Astrocyte (in vitro differentiated cells and primary cell): ENCODE data around the gene SH3RF1. TPM values are rescaled to one million over a fixed set of nuclear protein-coding genes. Genes with fewer than 3 reads are reported as not detected.

Experiments
- DNase-seq: peaks from one replicate; pipeline ENCODE4 v3.0.0-alpha.2; 2010; ENCODE audit warnings: low read depth
- FAIRE-seq: peaks from 2 replicates; lab custom pipeline; 2011; peaks lifted over from hg19 to GRCh38; lab: Jason Lieb, UNC
- H2AFZ ChIP-seq: 2 replicates; pipeline ENCODE4 v1.6.0; 2012; ENCODE audit warnings: low read depth, low read length, inconsistent platforms
- H3K27ac ChIP-seq: 2 replicates; pipeline ENCODE4 v1.5.1; 2011; ENCODE audit warnings: low read depth, low read length, inconsistent platforms
- H3K27me3 ChIP-seq: 2 replicates; pipeline ENCODE4 v1.6.0; 2011; ENCODE audit warnings: low read length, inconsistent platforms; ENCODE audit not compliant: insufficient read depth
- H3K36me3 ChIP-seq: 2 replicates; pipeline ENCODE4 v1.5.1; 2011; ENCODE audit warnings: low read length, inconsistent platforms; ENCODE audit not compliant: insufficient read depth
- H3K4me1 ChIP-seq: 2 replicates; pipeline ENCODE4 v1.5.1; 2011; ENCODE audit warnings: low read length, inconsistent platforms; ENCODE audit not compliant: insufficient read depth
- H3K4me2 ChIP-seq: 2 replicates; pipeline ENCODE4 v1.6.0; 2012; ENCODE audit warnings: low read length, inconsistent platforms
- H3K4me3 ChIP-seq: 2 replicates; pipeline ENCODE4 v1.5.1; 2011; ENCODE audit warnings: low read depth, mild to moderate bottlenecking, low read length, inconsistent platforms; ENCODE audit not compliant: insufficient read depth
- H3K79me2 ChIP-seq: 2 replicates; pipeline ENCODE4 v1.6.0; 2012; ENCODE audit warnings: mild to moderate bottlenecking, low read length, inconsistent platforms; ENCODE audit not compliant: insufficient read depth
- H3K9ac ChIP-seq: 2 replicates; pipeline ENCODE4 v1.6.0; 2012; ENCODE audit warnings: mild to moderate bottlenecking, low read length, inconsistent platforms
- H3K9me3 ChIP-seq: 2 replicates; pipeline ENCODE4 v1.5.1; 2012; ENCODE audit warnings: low read depth, mild to moderate bottlenecking, low read length, inconsistent platforms; ENCODE audit not compliant: insufficient read depth
- H4K20me1 ChIP-seq: 2 replicates; pipeline ENCODE4 v1.6.0; 2012; ENCODE audit warnings: low read length, inconsistent platforms; ENCODE audit not compliant: insufficient read depth
- H3K27ac Mint-ChIP-seq: one replicate; pipeline ENCODE4 v1.8.0; 2021; ENCODE audit warnings: mild to moderate bottlenecking, mixed read lengths; ENCODE audit not compliant: unreplicated experiment
- H3K27me3 Mint-ChIP-seq: one replicate; pipeline ENCODE4 v1.8.0; 2021; ENCODE audit warnings: low read depth, mixed read lengths; ENCODE audit not compliant: unreplicated experiment
- H3K36me3 Mint-ChIP-seq: one replicate; pipeline ENCODE4 v1.8.0; 2021; ENCODE audit warnings: low read depth, mixed read lengths; ENCODE audit not compliant: unreplicated experiment
- H3K4me1 Mint-ChIP-seq: one replicate; pipeline ENCODE4 v1.8.0; 2021; ENCODE audit warnings: low read depth, mixed read lengths; ENCODE audit not compliant: unreplicated experiment
- H3K4me3 Mint-ChIP-seq: one replicate; pipeline ENCODE4 v1.8.0; 2021; ENCODE audit warnings: mild to moderate bottlenecking, moderate library complexity, mixed read lengths; ENCODE audit not compliant: unreplicated experiment
- H3K9me3 Mint-ChIP-seq: one replicate; pipeline ENCODE4 v1.8.0; 2021; ENCODE audit warnings: mild to moderate bottlenecking, mixed read lengths; ENCODE audit not compliant: unreplicated experiment
- CTCF ChIP-seq: IDR thresholded peaks from 2 replicates; pipeline ENCODE4 v1.5.1; 2011; ENCODE audit warnings: low read depth, mild to moderate bottlenecking, inconsistent platforms, low read length, moderate library complexity; ENCODE audit not compliant: insufficient read depth
- EZH2 ChIP-seq: IDR thresholded peaks from 2 replicates; pipeline ENCODE4 v1.6.1; 2012; ENCODE audit warnings: mild to moderate bottlenecking, low read length, inconsistent platforms; ENCODE audit not compliant: insufficient read depth
- total RNA-seq: library from RNA; stranded (reverse); gene quantifications from 2 replicates; pipeline ENCODE4 v1.2.1, GENCODE V29; 2021

SH3RF1 gene
- total RNA-seq, 1 donor from 2014 or later = 25.9 TPM

GRCh38 chr4:169061386-169061785 lies 209.4 kb downstream of the SH3RF1 start:
- DNase-seq = no peak
- Histone ChIP-seq H3K9me3 (no peaks in the 10 kb centered on the region), H3K4me2 (no peak overlapping the region), H2AFZ (no peak overlapping the region), H3K36me3 (no peaks in the 10 kb centered on the region), H3K27ac (no peak overlapping the region), H3K27me3 (no peaks in the 10 kb centered on the region), H3K4me3 (no peak overlapping the region), H3K4me1 (peaks cover 10% of the 10 kb centered on the region), H3K79me2 (no peaks in the 10 kb centered on the region), H4K20me1 (no peaks in the 10 kb centered on the region), H3K9ac (no peak overlapping the region)
- no peak for FAIRE-seq
- Mint-ChIP-seq H3K4me3 (no peak overlapping the region), H3K27ac (no peak overlapping the region), H3K27me3 (peaks cover 4% of the 10 kb centered on the region), H3K36me3 (no peaks in the 10 kb centered on the region), H3K9me3 (no peaks in the 10 kb centered on the region), H3K4me1 (no peaks in the 10 kb centered on the region)
- TF ChIP-seq EZH2 = no peak
- no peak for TF ChIP-seq CTCF

GRCh38 chr4:169060391-169061091 lies 210.2 kb downstream of the SH3RF1 start:
- no peaks in the 10 kb centered on the region for H3K36me3 Mint-ChIP-seq
- peak overlapping the region; percentile 32 for H2AFZ ChIP-seq
- no peak overlapping the region for H3K4me3 ChIP-seq

More at GRCh38 chr4:169060391-169061091, 210.2 kb downstream of the SH3RF1 start:
- no peaks in the 10 kb centered on the region for H3K9me3 Mint-ChIP-seq
- H3K4me2 ChIP-seq = no peak overlapping the region
- TF ChIP-seq EZH2 (no peak), CTCF (no peak)
- H3K4me3 Mint-ChIP-seq = no peak overlapping the region
- H4K20me1 ChIP-seq = no peaks in the 10 kb centered on the region
- no peaks in the 10 kb centered on the region for H3K79me2 ChIP-seq
- H3K4me1 Mint-ChIP-seq = no peaks in the 10 kb centered on the region
- no peak overlapping the region for H3K9ac ChIP-seq
- no peak overlapping the region for H3K27ac ChIP-seq
- H3K9me3 ChIP-seq = no peaks in the 10 kb centered on the region
- H3K4me1 ChIP-seq = peaks cover 10% of the 10 kb centered on the region
- no peak for DNase-seq
- H3K27me3 ChIP-seq = no peaks in the 10 kb centered on the region
- peak; percentile 39 for FAIRE-seq
- peak overlapping the region; percentile 34 for H3K27ac Mint-ChIP-seq
- H3K27me3 Mint-ChIP-seq = peaks cover 4% of the 10 kb centered on the region
- H3K36me3 ChIP-seq = no peaks in the 10 kb centered on the region
